Measurements from ENCODE around the gene POU3F1.

DNA sequence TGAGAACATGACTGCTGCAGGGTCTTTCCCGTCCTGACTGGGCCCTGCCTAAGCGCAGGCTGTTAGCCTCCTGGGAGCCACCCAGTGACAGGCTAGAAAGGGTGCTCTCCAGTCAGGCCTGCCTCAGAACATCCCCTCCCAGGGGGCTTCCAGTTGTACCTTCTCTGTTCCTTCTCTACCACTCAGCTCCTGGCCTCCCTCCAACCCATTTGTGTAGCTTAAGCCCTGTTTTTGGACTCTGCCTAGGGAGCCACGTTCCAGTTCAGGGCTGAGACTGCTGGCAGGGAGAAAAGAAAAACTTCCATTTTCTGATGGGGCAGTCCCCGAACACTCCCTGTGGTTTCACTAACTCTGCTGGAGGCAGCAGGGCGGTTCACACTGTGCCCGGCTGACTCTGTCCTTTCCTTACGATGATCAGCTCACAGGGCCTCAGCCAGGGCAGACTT is 15.3 kb upstream of the POU3F1 start:
- TF ChIP-seq, protein P1, sequence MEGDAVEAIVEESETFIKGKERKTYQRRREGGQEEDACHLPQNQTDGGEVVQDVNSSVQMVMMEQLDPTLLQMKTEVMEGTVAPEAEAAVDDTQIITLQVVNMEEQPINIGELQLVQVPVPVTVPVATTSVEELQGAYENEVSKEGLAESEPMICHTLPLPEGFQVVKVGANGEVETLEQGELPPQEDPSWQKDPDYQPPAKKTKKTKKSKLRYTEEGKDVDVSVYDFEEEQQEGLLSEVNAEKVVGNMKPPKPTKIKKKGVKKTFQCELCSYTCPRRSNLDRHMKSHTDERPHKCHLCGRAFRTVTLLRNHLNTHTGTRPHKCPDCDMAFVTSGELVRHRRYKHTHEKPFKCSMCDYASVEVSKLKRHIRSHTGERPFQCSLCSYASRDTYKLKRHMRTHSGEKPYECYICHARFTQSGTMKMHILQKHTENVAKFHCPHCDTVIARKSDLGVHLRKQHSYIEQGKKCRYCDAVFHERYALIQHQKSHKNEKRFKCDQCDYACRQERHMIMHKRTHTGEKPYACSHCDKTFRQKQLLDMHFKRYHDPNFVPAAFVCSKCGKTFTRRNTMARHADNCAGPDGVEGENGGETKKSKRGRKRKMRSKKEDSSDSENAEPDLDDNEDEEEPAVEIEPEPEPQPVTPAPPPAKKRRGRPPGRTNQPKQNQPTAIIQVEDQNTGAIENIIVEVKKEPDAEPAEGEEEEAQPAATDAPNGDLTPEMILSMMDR (IDR thresholded peaks at IDR 0.05): no peak
- TF ChIP-seq POLR2A (IDR thresholded peaks at IDR 0.05): no peak
